GM12875 (cell line): ENCODE data around the gene MLNR.

ENCODE experiments used
- H3K4me3 ChIP-seq: one replicate; pipeline ENCODE4 v1.5.1; 2011; ENCODE audit warnings: low read depth, low read length, control low read depth
- CTCF ChIP-seq: IDR thresholded peaks from 2 replicates; pipeline ENCODE4 v1.5.1; 2011; ENCODE audit warnings: low read depth, mild to moderate bottlenecking, control low read depth, inconsistent platforms, low read length, moderate library complexity, borderline replicate concordance; ENCODE audit not compliant: insufficient read depth

Gene MLNR

GRCh38 chr13:49220036-49220855 lies at the start of gene MLNR:
Gene MLNR (plus strand): TSS chr13:49220338. CDS start chr13:49220338, 0 bp downstream.
- TF ChIP-seq CTCF = peak; percentile 46; the same call in 1 of the 2 replicates
- peak within 1 kb of the TSS; percentile 1 for H3K4me3 ChIP-seq

- no peak overlapping the region for H3K4me3 ChIP-seq
- TF ChIP-seq CTCF = no peak
Observed at GRCh38 chr13:49171359-49171758, 48.8 kb upstream of the MLNR start.

GRCh38 chr13:49183672-49184325 lies 36.3 kb upstream of the MLNR start:
- no peak for TF ChIP-seq CTCF
- no peak overlapping the region for H3K4me3 ChIP-seq

- TF ChIP-seq CTCF = no peak
- H3K4me3 ChIP-seq = no peak overlapping the region
Observed at GRCh38 chr13:49184621-49185020, 35.5 kb upstream of the MLNR start.

- no peak overlapping the region for H3K4me3 ChIP-seq
- TF ChIP-seq CTCF = no peak
Observed at GRCh38 chr13:49185264-49185663, 34.9 kb upstream of the MLNR start.

GRCh38 chr13:49190901-49191300 lies 29.2 kb upstream of the MLNR start:
- H3K4me3 ChIP-seq = no peak overlapping the region
- TF ChIP-seq CTCF = no peak

- no peak for TF ChIP-seq CTCF
Observed at GRCh38 chr13:49206641-49207040, 13.5 kb upstream of the MLNR start.

More at GRCh38 chr13:49206641-49207040, 13.5 kb upstream of the MLNR start:
- no peak overlapping the region for H3K4me3 ChIP-seq
